Islet of Langerhans (tissue), 1 donor: ENCODE measurements around the gene CBLC.

Source experiments
- FAIRE-seq: peaks from one replicate; lab custom pipeline; 2011; peaks lifted over from hg19 to GRCh38; lab: Jason Lieb, UNC

CBLC gene

GRCh38 chr19:44746946-44747738 is 30.5 kb upstream of the CBLC start:
- FAIRE-seq = no peak

- FAIRE-seq = no peak
Observed at GRCh38 chr19:44747739-44748425, 29.8 kb upstream of the CBLC start.

DNA sequence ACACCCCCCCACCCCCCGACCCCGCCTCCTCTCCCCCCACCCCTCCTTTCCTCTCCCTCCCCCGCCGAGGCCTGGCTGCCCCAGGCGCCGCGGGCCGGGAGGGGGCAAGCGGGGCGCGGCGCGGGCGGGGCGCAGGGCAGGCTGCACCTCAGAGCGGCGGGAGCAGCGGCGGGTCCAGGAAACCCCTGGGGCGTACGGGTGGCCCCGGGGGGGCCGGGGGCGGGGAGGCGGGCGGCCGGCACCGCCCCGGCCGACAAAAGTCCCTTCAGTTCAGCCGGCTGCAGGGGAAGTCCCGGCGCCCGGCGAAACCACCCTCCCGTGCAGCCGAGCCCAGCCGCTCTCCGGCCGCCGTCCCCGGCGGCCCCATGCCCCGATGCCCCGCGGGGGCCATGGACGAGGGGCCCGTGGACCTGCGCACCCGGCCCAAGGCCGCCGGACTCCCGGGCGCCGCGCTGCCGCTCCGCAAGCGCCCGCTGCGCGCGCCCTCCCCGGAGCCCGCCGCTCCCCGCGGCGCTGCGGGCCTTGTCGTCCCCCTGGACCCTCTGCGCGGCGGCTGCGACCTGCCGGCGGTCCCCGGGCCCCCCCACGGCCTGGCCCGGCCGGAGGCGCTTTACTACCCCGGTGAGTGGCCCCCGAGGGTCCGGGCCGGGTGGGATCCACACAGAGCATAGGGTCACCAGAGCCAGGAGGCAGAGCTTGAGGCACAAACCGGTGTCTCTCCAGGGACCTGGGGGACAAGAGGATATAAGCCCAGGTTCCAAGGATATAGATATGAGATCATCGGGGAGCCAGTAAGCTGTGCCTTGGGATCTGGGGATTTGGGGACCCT is 29.1 kb upstream of the CBLC start, which contains the start of gene BCL3:
TSS of gene BCL3 (plus strand) at position 283 of the 829 bp plus-strand sequence. CDS start at position 366, 83 bp downstream.
- no peak for FAIRE-seq

DNA sequence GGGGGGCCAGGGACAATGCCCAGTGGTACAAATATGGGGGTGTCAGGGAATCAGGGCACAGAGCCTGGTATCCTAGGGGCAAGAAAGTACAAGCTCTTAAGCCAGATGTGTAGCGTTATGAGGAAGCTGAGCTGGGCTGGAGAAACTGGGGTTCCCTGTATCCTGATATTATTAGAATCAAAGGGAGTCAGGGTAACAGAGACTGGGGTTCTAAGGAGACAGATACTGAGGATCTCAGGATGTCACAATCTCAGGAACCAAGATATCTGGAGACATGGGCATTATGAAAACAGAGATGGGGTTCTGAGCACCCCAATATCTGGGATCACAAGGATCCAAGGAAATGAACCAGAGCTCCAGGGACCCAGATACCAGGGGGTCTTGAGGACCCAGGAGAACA is 28.4 kb upstream of the CBLC start:
- no peak for FAIRE-seq

DNA sequence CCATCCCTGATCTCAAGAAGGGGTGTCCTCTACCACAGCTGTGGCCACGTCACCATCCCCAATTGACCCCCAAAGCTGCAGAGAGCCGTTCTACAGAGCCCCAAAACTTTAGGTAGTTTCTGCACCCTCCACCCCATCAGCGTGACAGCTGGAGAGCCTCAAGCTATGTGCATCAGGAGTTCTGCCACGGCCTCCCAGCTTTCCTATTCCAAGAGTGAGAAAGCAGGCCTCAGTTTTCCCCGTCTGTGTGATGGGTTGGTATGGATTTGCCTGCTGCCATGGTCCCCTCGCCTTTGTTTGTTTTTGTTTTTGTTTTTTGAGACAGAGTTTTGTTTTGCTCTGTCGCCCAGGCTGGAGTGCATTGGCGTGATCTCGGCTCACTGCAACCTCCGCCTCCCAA is 27.7 kb upstream of the CBLC start:
- FAIRE-seq = no peak

DNA sequence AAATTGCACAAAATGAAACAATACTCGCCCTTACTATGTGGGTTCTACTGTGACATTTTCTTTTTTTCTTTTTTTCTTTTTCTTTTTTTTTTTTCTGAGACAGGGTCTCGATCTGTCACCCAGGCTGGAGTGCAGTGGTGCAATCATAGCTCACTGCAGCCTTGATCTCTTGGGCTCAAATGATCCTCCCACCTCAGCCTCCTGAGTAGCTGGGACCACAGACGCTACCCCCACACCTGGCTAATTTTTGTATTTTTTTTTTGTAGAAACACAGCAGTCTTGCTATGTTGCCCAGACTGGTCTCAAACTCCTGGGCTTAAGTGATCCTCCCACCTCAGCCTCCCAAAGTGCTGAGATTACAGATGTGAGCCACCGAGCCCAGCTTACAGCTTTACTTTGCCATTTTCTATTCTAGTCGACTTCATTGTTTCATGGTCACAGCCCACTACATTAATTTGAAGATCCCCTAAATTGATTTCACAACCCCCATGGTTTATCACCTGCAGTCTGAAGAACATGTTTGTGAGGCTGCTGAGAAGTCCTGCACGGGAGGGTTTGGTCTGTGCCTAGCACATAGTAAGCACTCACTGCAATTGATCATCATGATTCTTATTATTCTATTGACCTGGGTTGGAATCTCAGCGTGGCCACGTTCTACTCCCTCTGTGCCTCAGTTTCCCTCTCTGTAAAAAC is 25.4 kb upstream of the CBLC start:
- FAIRE-seq = no peak

- peak; percentile 33 for FAIRE-seq
Observed at GRCh38 chr19:44752816-44753625, 24.7 kb upstream of the CBLC start.

DNA sequence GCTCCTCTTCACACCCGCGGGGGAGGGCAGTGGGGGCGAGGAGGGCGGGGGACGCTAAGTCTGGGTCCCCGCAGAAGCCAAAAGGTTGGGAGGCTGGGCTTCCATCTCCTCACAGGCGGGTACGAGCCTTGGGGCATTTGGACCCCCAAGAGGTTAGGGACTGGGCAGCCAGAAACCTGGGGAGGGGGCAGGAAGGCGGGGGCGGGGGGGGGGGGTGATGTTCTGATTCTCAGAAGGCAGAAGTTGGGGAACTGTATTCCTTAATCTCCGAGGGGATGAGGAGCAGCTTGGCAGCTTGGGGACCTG is 24.1 kb upstream of the CBLC start:
- FAIRE-seq = no peak

DNA sequence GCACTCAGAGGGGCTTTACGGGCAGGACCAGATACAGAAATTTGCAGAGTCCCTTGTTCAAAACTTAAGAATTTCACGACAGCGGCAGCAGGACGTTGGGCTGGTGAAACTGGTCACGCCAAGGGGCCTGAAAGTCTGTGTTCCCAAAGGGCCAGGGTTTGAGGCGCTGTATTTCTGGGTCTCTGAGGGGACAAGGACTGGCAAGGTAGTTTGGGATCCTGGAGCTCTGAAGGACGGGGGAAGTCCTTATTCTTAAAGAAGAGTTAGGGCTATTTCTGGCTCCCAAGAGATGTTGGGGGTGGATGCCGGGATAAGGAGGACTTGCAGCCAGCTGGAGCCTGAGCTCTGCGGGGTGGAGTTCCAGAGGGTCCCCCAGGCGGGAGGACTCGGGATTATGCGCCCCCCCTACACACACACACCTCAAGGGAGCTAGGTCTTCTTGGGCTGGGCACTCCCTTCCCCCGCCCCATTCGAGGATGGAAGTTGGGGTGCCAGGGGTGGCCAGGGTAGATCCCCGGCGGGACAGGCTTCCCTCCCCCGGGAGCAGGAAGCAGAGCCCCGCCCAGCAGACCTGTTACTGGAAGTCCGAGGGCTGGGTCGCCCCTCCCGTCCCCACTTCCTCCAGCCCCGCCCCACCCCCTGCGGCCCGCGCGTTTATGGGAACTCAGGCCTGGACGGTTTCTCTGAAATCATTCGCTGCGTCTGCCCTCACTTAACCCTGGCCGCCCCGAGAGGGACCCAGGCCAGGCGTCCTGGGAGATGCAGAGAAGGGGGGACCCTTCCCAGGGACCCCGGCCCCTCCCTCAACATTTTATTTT is 23.5 kb upstream of the CBLC start:
- no peak for FAIRE-seq

- FAIRE-seq = no peak
Observed at GRCh38 chr19:44754750-44755080, 23.0 kb upstream of the CBLC start.

DNA sequence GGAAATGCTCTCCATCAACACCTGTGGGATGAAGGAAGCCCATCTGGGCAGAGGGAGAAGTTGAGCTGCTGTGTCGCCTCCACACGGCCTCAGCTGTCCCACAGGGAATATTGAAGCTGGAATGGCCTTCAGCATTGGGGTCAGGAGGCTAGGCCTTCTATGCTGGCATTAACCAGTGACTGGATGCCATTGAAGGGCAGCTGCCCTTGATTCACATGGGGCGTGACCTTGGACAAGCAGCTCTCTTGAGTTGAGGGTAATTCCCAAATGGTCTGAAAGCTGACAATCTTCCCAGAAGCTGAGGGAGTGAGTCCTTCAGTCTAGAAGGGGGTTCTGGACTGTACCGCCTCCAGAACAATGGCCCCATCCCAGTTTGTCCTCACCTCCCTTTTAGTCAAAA is 22.5 kb upstream of the CBLC start:
- FAIRE-seq = no peak

GRCh38 chr19:44756089-44756562 is 21.6 kb upstream of the CBLC start:
- no peak for FAIRE-seq

- no peak for FAIRE-seq
Observed at GRCh38 chr19:44757057-44757734, 20.5 kb upstream of the CBLC start.

- FAIRE-seq = no peak
Observed at GRCh38 chr19:44757735-44758505, 19.8 kb upstream of the CBLC start.

- FAIRE-seq = no peak
Observed at GRCh38 chr19:44758596-44758995, 19.1 kb upstream of the CBLC start.

GRCh38 chr19:44759083-44759804 is 18.4 kb upstream of the CBLC start:
- FAIRE-seq = no peak

GRCh38 chr19:44762038-44762437 is 15.7 kb upstream of the CBLC start:
- no peak for FAIRE-seq
